Measurements from ENCODE around the gene AMPD2. TPM values are rescaled to one million over a fixed set of nuclear protein-coding genes. Genes with fewer than 3 reads are reported as not detected.
"Not testable (repeated sequence)": the region's sequence is repeated elsewhere in the genome, so short reads cannot be mapped to it uniquely, and the experiment has no call there.

AMPD2 gene
- total RNA-seq, 5 donors from 2014 or later (not counting 1 experiment from before 2014, with no cell fraction given), result 90.2 to 285 (median 100) TPM

DNA sequence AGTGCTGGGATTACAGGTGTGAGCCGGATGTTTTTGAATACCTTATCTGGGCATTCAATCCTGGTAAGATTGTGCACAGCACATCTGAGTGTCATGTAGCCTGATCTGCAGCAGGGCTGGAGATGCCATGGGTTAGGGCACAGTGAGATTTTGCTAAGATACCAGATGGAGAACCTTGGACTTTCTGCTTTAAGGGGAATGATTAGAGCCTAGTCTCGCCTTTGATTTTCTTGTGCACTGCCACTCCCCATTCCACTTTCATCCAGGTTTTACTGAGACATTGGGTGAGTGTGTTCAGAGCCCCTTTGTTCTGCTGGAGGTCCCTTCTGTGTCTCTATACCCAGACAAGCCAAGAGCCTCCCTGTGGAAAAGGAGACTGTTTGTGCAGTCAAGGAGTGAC is 54.2 kb downstream of the AMPD2 start:
- ATAC-seq (replicated peaks in 1 of 4); H3K27me3 Mint-ChIP-seq; CTCF ChIA-PET; H3K27ac ChIP-seq (ENCODE audit: low read length); POLR2A ChIA-PET; DNase-seq; H3K4me3 ChIP-seq (ENCODE audit: control insufficient read depth in 1 of 2, extremely low read depth in 1 of 2, low read length in 1 of 2); H3K4me1 ChIP-seq (ENCODE audit: control insufficient read depth in 1 of 2, extremely low read depth in 1 of 2, insufficient read depth in 2 of 2, low read length in 2 of 2); H3K9me3 ChIP-seq; H3K9me3 Mint-ChIP-seq; H3K36me3 ChIP-seq (ENCODE audit: control insufficient read depth in 2 of 2, extremely low read depth in 1 of 2, insufficient read depth in 1 of 2, low read length in 1 of 2); H3K4me3 Mint-ChIP-seq; H3K27me3 ChIP-seq (replicated peaks in 1 of 2; ENCODE audit: control insufficient read depth in 2 of 2, extremely low read depth in 1 of 2, insufficient read depth in 2 of 2, low read length in 1 of 2): not testable (repeated sequence)
- Mint-ChIP-seq H3K27ac (peak overlapping the region in 1 of 2 donors; percentile 25), H3K4me1 (peaks cover 14 to 17% (median 15%) of the 10 kb centered on the region in 3 donors), H3K36me3 (peaks cover 10% of the 10 kb centered on the region)
- 86% methylated on average over 1 of the region's 2 CpGs for WGBS (ENCODE audit: insufficient coverage)

DNA sequence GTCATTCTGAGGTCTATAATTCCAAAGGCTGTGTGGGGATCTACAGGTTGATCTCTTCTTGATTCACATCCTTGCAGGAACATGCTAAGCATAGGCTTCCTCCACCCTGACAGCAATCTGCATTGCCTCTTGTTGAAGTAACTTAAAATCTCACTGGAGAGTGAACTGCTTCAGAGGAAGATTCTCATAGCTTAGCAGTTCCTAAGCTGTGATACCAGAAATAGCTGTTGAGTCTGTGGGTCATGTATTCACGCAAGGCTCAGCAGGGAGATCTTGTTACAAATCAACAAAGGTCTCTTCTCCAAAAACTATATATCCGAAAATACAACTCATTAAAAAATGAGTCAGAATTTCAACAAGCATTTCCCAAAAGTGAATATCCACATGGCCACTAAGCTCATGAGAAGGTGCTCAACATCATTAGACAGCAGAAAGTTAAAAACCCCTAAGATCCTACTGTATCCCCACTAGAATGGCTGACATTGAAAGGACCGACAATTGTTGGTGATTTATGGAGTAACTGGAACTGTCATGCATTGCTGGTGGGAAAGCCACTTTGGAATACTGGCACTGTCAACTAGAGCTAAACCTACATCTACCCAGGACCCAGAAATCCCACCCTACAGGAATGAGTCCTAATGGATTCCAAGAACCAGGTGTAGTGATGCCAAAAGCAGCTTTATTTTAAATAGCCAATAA is 57.2 kb downstream of the AMPD2 start:
- H3K4me1 Mint-ChIP-seq, H3K36me3 Mint-ChIP-seq, POLR2A ChIA-PET: not testable (repeated sequence)

GRCh38 chr1:109677459-109677858 is 57.8 kb downstream of the AMPD2 start:
- Mint-ChIP-seq H3K36me3 (peaks cover 3% of the 10 kb centered on the region), H3K4me3 (no peak overlapping the region), H3K27ac (no peak overlapping the region), H3K27me3 (no peaks in the 10 kb centered on the region), H3K4me1 (no peaks in the 10 kb centered on the region), H3K9me3 (no peaks in the 10 kb centered on the region)
- H3K27ac ChIP-seq (ENCODE audit: low read length), result no peak overlapping the region
- ATAC-seq (replicated peaks in 1 of 4) (no peak), DNase-seq (no peak)
- no peaks in the 10 kb centered on the region for H3K9me3 ChIP-seq
- no peaks in the 10 kb centered on the region for H3K27me3 ChIP-seq (replicated peaks in 1 of 2; ENCODE audit: control insufficient read depth in 2 of 2, extremely low read depth in 1 of 2, insufficient read depth in 2 of 2, low read length in 1 of 2)
- H3K4me1 ChIP-seq (ENCODE audit: control insufficient read depth in 1 of 2, extremely low read depth in 1 of 2, insufficient read depth in 2 of 2, low read length in 2 of 2), result no peaks in the 10 kb centered on the region
- CTCF ChIA-PET, result no interaction called here
- peaks cover 0 to under 1% of the 10 kb centered on the region in 2 donors for H3K36me3 ChIP-seq (ENCODE audit: control insufficient read depth in 2 of 2, extremely low read depth in 1 of 2, insufficient read depth in 1 of 2, low read length in 1 of 2)
- no peak overlapping the region for H3K4me3 ChIP-seq (ENCODE audit: control insufficient read depth in 1 of 2, extremely low read depth in 1 of 2, low read length in 1 of 2)
- POLR2A ChIA-PET, result no interaction called here
- WGBS (ENCODE audit: insufficient coverage), result no CpG with 5 or more reads among the region's 3 CpGs

More for the DNA sequence above, 57.2 kb downstream of the AMPD2 start:
- H3K36me3 ChIP-seq (ENCODE audit: control insufficient read depth in 2 of 2, extremely low read depth in 1 of 2, insufficient read depth in 1 of 2, low read length in 1 of 2); H3K9me3 ChIP-seq; H3K27me3 ChIP-seq (replicated peaks in 1 of 2; ENCODE audit: control insufficient read depth in 2 of 2, extremely low read depth in 1 of 2, insufficient read depth in 2 of 2, low read length in 1 of 2); H3K4me1 ChIP-seq (ENCODE audit: control insufficient read depth in 1 of 2, extremely low read depth in 1 of 2, insufficient read depth in 2 of 2, low read length in 2 of 2); H3K4me3 Mint-ChIP-seq; H3K9me3 Mint-ChIP-seq; H3K4me3 ChIP-seq (ENCODE audit: control insufficient read depth in 1 of 2, extremely low read depth in 1 of 2, low read length in 1 of 2); H3K27me3 Mint-ChIP-seq; H3K27ac Mint-ChIP-seq; ATAC-seq (replicated peaks in 1 of 4); CTCF ChIA-PET; DNase-seq; H3K27ac ChIP-seq (ENCODE audit: low read length): not testable (repeated sequence)
- no CpG with 5 or more reads among the region's 3 CpGs for WGBS (ENCODE audit: insufficient coverage)

DNA sequence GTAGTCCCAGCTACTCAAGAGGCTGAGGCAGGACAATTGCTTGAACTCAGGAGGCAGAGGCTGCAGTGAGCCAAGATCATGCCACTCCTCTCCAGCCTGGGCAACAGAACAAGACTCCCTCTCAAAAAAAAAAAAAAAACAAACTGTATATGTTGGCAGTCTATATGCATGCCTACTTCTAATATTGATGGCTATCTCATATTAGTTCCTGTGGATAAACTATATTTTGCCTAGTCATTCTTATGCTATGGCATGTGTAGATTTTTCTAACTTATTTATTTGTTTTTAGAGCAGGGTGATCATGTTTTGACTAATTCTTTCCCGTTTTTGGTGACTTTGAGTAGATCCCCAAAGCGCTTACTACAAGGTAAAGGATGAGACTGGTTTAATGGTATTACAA is 59.0 kb downstream of the AMPD2 start:
- H3K36me3 ChIP-seq (ENCODE audit: control insufficient read depth in 2 of 2, extremely low read depth in 1 of 2, insufficient read depth in 1 of 2, low read length in 1 of 2); DNase-seq; H3K4me3 Mint-ChIP-seq; H3K4me1 ChIP-seq (ENCODE audit: control insufficient read depth in 1 of 2, extremely low read depth in 1 of 2, insufficient read depth in 2 of 2, low read length in 2 of 2); POLR2A ChIA-PET; H3K27me3 Mint-ChIP-seq; H3K27ac ChIP-seq (ENCODE audit: low read length); H3K9me3 ChIP-seq; H3K4me3 ChIP-seq (ENCODE audit: control insufficient read depth in 1 of 2, extremely low read depth in 1 of 2, low read length in 1 of 2); H3K4me1 Mint-ChIP-seq; ATAC-seq (replicated peaks in 1 of 4); H3K27me3 ChIP-seq (replicated peaks in 1 of 2; ENCODE audit: control insufficient read depth in 2 of 2, extremely low read depth in 1 of 2, insufficient read depth in 2 of 2, low read length in 1 of 2); H3K36me3 Mint-ChIP-seq; H3K27ac Mint-ChIP-seq; H3K9me3 Mint-ChIP-seq: not testable (repeated sequence)
- CTCF ChIA-PET, result interaction anchor here in 1 of 2 donors (0.7 kb wide), 1 partner anchor 104 kb away, joined by 11 read pairs; no protein-coding TSS in a partner anchor
- WGBS (ENCODE audit: insufficient coverage), result no CpG with 5 or more reads among the region's 2 CpGs

Other genes starting within 250 kb of the AMPD2 start
- gene SORT1, start 221.9 kb upstream of the AMPD2 start, total RNA-seq, result 1 to 10 TPM in 4 of 5 donors, under 1 TPM in 1; 0.82 to 2.9 (median 1.5) TPM
- 10 to 100 TPM; 41.1 to 91.2 (median 75.5) TPM for gene PSMA5, start 193.4 kb upstream of the AMPD2 start, total RNA-seq
- under 1 TPM in 4 of 5 donors, not detected in 1; 0.09 to 0.13 (median 0.11) TPM for gene SYPL2, start 153.3 kb upstream of the AMPD2 start, total RNA-seq
- gene ATXN7L2, start 135.9 kb upstream of the AMPD2 start, total RNA-seq, result 10 to 100 TPM in 4 of 5 donors, 1 to 10 TPM in 1; 9.7 to 13.2 (median 12.5) TPM
- 10 to 100 TPM; 23.6 to 42.6 (median 39.5) TPM for gene CYB561D1, start 125.7 kb upstream of the AMPD2 start, total RNA-seq
- 10 to 100 TPM; 13.2 to 28.2 (median 21.5) TPM for gene AMIGO1, start 110.1 kb upstream of the AMPD2 start, total RNA-seq
- gene GPR61, start 80.0 kb upstream of the AMPD2 start, total RNA-seq, result under 1 TPM; 0.16 to 0.75 (median 0.39) TPM
- 1 to 10 TPM; 5.4 to 7.2 (median 6.5) TPM for gene GNAI3, start 71.2 kb upstream of the AMPD2 start, total RNA-seq
- not detected for gene GNAT2, start 221 bp upstream of the AMPD2 start, total RNA-seq
- gene GSTM4, start 36.3 kb downstream of the AMPD2 start, total RNA-seq, result 10 to 100 TPM; 14.6 to 28.5 (median 20.8) TPM
- 100 to 1,000 TPM in 1 of 5 donors, 10 to 100 TPM in 4; 51.9 to 102 (median 77.4) TPM for gene GSTM2, start 48.2 kb downstream of the AMPD2 start, total RNA-seq
- gene GSTM1, start 68.0 kb downstream of the AMPD2 start, total RNA-seq, result 10 to 100 TPM in 4 of 5 donors, under 1 TPM in 1; 0.44 to 50.3 (median 30.7) TPM
- under 1 TPM; 0.12 to 0.63 (median 0.23) TPM for gene GSTM5, start 92.4 kb downstream of the AMPD2 start, total RNA-seq
- 10 to 100 TPM in 4 of 5 donors, 1 to 10 TPM in 1; 8.4 to 17.1 (median 10.3) TPM for gene GSTM3, start 121.2 kb downstream of the AMPD2 start, total RNA-seq
- under 1 TPM in 2 of 5 donors, not detected in 3; 0.47 to 0.49 TPM for gene EPS8L3, start 144.1 kb downstream of the AMPD2 start, total RNA-seq

Measured in T-cell (primary cell).